Putamen (tissue), 1 donor: Measurements from ENCODE around the gene MTHFS.
"Not testable (repeated sequence)": the region's sequence is repeated elsewhere in the genome, so short reads cannot be mapped to it uniquely, and the experiment has no call there.

ENCODE experiments used
- DNase-seq: peaks from one replicate; pipeline ENCODE4 v3.0.0-alpha.2; 2016; ENCODE audit warnings: low spot score

MTHFS gene

DNA sequence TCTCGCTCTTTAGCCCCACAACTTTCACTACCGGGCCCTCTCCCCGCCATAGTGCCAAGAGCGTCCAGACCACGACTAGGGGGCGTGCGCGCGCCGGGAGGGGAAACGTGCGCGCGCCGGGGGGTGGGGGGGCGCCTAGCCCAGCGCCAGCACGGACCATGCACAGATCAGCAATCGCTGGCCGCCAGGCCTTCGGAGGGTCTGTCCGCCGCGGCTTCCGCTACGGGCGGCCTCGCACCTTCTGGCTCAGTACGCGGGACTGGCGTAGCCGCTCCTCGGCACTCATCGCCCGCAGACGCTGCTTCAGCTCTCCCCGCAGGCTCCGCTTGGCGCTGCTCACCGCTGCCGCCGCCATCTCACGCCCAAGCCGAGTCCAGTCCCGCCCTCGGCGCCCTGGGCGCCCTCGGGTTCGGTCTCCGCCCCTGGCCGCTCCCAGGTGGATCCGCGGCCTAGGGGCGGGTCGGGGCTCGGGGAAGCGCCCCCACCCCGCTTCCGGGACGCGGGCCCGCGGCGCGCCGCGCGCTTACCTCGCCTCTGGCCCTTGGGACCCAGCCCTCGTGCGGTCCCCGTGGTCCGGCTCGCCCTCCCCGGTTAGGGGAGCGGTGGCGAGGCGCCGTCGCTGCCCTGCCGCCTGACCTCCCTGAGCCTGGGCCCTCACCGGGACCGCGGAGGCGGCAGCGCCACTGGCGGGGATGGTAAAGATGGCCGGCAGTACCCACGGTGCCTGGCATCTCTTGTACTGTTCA lies at the start of gene MTHFS:
Gene MTHFS (minus strand): TSS at position 381 of the 746 bp plus-strand sequence. CDS start 26 bp downstream, at position 355.
- DNase-seq = peak; percentile 78

DNA sequence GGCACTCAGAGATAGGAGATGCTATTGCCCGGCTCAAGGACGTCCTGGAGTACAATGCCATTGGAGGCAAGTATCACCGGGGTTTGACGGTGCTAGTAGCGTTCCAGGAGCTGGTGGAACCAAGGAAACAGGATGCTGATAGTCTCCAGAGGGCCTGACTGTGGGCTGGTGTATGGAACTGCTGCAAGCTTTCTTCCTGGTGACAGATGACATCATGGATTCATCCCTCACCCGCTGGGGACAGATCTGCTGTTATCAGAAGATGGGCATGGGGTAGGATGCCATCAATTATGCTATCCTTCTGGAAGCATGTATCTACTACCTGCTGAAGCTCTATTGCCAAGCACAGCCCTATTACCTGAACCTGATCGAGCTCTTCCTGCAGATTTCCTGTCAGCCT lies 47.8 kb upstream of the MTHFS start:
- no peak for DNase-seq

GRCh38 chr15:79943820-79944219 lies 47.0 kb upstream of the MTHFS start:
- DNase-seq = no peak

DNA sequence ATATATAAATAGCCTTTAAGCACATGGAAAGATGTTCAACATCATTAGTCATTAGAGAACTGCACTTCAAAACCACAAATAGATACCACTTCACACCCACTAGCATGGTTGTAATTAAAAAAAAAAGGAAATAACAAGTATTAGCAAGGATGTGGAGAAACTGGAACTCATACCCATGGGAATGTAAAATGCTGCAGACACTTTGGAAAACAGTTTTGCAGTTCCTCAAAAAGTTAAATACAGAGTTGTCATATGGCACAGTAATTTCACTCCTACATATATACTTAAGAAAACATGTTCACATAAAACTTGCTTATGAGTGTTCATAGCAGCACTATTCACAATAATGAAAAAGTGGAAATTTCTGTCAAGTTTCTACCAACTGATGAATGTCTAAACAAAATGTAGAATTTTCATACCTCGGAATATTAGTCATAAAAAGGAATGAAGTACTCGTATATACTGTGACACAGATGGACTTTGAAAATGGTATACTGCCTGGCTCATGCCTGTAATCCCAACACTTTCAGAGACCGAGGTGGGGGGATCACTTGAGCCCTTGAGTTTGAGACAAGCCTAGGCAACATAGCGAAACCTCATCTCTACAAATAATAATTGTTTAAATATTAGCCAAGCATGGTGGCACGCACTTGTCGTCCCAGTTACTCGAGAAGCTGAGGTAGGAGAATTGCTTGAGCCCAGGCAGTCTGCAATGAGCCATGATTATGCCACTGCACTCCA lies 46.1 kb upstream of the MTHFS start:
- no peak for DNase-seq

- DNase-seq = no peak
Observed at GRCh38 chr15:79939399-79939798, 42.6 kb upstream of the MTHFS start.

GRCh38 chr15:79938143-79938542 lies 41.3 kb upstream of the MTHFS start:
- DNase-seq = no peak

GRCh38 chr15:79935556-79936201 lies 38.9 kb upstream of the MTHFS start:
- DNase-seq = not testable (repeated sequence)

GRCh38 chr15:79933231-79933630 lies 36.4 kb upstream of the MTHFS start:
- no peak for DNase-seq

DNA sequence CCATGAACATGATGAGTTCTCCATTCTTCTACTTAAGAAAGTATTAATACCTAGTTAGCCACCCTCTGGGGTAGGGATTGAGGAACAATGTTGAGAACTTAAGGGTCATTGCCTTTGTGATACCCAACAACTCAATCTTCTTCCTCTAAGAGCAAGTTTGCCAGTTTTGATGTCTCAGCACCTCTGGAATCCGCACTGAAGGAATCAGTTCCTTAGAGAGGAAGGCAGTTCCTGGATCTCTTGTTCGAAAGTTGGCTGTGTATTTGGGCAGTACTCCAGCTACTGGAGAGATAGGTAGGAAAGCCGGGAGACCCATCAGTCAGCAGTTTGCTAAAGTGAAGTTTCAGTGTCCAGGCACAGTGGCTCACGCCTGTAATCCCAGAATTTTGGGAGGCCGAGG lies 35.6 kb upstream of the MTHFS start:
- no peak for DNase-seq

- no peak for DNase-seq
Observed at GRCh38 chr15:79930516-79930915, 33.7 kb upstream of the MTHFS start.

- DNase-seq = no peak
Observed at GRCh38 chr15:79929412-79929811, 32.6 kb upstream of the MTHFS start.

DNA sequence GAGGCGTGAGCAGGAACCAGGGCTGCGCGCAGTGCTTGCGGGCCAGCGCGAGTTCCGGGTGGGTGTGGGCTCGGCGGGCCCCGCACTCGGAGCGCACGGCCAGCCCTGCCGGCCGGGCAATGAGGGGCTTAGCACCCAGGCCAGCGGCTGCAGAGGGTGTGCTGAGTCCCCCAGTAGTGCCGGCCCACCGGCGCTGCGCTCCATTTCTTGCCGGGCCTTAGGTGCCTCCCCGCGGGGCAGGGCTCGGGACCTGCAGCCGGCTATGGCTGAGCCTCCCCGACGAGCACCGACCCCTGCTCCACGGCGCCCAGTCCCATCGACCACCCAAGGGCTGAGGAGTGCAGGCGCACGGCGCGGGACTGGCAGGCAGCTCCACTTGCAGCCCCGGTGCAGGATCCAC lies 29.3 kb upstream of the MTHFS start:
- DNase-seq = not testable (repeated sequence)

- no peak for DNase-seq
Observed at GRCh38 chr15:79924379-79924778, 27.6 kb upstream of the MTHFS start.

DNA sequence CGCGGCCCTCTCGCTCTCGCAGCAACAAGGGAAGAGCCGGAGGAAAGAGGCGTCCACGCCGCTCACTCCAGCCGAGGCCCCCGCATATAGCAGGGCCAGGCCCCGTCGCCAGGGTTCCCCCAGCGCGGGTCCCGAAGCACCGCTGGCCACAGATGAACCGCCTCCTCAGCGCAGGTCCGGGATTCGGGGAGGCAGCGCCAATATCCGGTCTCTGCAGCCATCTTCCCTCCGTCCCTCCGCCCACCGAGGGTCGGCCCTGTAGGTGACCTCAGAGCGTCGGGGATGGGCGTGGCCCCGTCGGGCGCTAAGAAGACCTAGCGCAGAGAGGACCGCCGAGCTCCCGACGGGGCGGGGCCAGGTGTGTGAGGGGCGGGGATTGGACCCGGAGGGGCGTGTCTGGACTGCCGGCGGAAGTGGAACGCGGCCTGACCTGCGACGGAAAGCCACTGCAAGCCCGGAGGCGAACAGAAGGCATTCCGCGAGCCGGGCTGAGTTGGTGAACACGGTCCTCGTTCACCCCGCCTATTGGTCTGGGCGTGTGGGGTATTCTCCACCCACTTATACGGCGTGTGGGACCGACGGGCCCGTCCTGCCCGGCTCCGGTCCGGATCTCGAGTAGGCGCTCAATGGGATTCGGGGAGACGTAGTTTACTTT lies 26.8 kb upstream of the MTHFS start:
- peak; percentile 76 for DNase-seq

- peak; percentile 15 for DNase-seq
Observed at GRCh38 chr15:79923079-79923514, 26.3 kb upstream of the MTHFS start.

DNA sequence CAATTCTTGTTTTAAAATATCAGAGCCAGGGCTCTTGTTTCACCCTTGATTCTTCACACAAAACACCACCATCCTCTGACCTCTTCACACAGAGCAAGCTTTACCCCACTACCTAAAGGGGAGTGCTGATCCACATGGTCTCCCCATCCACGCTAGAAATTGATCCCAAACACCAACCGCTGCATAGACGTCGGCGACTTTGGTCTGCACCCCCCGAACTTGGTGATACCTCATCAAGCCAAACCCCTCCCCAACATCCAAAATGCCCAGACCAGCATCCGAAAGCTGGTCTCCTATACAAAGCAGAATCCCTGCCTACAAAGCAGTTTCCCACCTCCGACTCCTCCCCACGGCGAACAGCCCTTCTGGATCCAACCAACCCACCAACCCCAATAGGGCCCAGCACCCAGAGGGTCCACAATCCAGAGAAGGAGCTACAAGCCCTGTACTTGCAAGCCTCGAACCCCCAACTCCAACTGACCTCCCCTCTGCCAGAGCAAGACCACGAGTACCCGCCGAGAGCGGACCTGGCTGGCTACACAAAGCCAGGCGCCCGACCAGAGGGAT lies 25.8 kb upstream of the MTHFS start:
- no peak for DNase-seq

- no peak for DNase-seq
Observed at GRCh38 chr15:79919749-79920511, 23.1 kb upstream of the MTHFS start.

DNA sequence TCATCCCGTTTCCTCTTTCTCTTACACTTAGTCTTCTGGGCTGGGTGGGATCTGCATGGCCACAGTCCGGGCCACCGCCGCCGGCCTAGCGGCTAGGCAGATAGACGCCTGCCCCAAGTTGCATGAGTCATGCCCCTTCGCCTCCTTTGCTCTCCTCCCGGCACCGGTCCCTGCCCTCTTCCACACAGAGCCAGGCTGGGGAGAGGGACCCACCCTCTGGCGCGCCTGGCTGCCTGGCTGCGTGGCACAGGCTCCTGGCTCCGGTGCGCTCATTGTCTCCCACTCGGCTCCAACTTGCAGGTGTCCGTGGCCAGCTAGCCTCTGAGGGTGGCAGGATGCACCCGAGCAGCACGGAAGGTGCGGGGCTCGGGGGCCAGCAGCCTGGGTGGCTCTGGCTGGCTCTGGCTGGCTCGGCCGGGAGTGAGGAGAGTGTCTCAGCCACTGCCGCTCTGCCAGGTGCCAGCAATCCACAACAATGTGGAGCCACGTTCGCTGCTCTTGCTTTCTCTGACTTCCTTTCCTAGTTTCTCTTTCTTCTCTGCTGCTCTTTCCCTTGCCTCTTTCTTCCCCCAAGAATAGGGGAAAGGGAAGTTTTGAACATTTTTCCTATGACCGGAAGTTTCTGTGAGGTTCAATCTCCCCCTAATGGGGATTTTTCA lies 22.4 kb upstream of the MTHFS start:
- DNase-seq = no peak

DNA sequence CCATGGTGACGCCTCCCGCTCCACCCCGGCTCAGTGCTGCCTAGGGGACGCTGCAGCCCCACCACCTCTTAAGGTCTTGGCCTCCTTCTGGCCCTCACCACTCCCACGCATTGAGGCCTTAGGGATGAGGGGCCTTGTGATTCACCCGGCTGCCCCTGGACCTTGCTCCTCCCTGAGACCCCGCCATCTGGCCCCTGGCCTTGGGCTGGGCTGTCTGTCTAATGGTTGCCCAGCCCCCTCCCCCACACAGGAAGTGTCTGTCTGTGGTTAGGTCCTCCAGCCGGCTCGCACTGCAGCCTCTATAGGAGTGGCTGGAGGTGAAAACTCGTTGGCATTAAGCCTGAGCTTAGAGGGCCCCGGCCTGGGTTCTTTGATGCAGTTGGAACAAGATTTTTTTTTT lies 21.5 kb upstream of the MTHFS start:
- no peak for DNase-seq

DNA sequence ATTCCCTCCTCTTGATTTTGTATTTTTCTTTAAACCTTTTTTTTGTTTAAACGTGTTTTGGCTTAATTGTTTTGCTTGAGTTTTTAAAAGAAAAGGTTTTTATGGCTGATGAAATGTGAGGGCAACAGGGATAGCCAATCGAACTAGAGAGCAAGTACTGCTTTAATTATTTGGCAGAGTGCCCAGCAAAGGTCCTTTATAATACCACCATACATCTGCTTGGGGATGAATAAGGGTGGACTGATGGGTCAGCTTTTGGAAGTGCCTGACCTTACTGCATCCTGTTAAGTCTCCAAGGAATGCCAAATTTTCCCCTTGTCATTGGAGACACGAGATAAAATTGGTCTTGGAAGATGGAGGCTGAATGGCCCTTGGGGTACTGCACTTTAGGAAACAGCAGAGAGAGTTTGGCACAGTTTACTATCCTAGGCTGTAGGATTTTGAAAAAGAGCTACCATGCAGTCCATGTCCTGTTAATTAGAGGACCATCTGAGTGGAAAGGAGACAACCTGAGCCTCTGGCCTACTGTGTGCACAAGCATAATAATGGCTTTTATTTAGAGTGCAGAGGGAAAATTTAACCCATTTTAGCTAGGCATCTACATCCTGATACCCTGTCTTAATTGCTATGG lies 19.8 kb upstream of the MTHFS start:
- DNase-seq = no peak
